NB4 (cell line): ENCODE measurements around the gene C18orf32.
"Not testable (repeated sequence)": the region's sequence is repeated elsewhere in the genome, so short reads cannot be mapped to it uniquely, and the experiment has no call there.

Experiments
- DNase-seq: peaks from one replicate; pipeline ENCODE4 v3.0.0; 2010; ENCODE audit warnings: low read depth
- H3K4me3 ChIP-seq: one replicate; pipeline ENCODE4 v1.5.1; 2011; ENCODE audit warnings: mild to moderate bottlenecking, low read depth, low read length, moderate library complexity
- MYC ChIP-seq: IDR thresholded peaks from 2 replicates; pipeline ENCODE4 v1.6.1; 2011; ENCODE audit warnings: low read depth, low read length
- POLR2A ChIP-seq: IDR thresholded peaks from 2 replicates; pipeline ENCODE4 v1.6.1; 2011; ENCODE audit warnings: mild to moderate bottlenecking; ENCODE audit not compliant: insufficient read length; ENCODE audit errors: extremely low read depth
- TF ChIP-seq, protein P1 (sequence below): IDR thresholded peaks from one replicate; pipeline ENCODE4 v1.5.1; 2012; ENCODE audit warnings: low read depth, low read length
- TF ChIP-seq, protein P2 (sequence below): IDR thresholded peaks from 2 replicates; pipeline ENCODE4 v1.6.1; 2011; ENCODE audit warnings: low read depth, low read length

C18orf32 gene

DNA sequence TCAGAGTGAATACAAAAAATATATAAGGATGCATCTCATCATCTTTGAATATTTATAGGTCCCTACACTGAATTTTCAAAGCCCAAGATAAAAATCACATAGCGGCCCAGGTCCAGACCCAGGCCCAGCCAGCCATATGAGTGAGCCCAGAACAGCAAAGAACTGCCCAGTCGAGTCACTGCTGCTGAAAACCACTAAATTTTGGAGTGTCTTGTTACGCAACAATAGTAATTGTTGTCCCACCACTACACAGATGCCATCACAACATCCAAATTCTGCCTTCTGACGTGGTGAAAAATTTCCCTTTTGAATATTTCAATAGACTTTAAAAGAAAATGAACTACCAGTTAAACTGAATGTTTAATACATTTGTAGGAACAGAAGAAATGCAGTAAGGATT lies 5.7 kb downstream of the C18orf32 start:
- DNase-seq, result peak; percentile 56
- TF ChIP-seq, protein P1, sequence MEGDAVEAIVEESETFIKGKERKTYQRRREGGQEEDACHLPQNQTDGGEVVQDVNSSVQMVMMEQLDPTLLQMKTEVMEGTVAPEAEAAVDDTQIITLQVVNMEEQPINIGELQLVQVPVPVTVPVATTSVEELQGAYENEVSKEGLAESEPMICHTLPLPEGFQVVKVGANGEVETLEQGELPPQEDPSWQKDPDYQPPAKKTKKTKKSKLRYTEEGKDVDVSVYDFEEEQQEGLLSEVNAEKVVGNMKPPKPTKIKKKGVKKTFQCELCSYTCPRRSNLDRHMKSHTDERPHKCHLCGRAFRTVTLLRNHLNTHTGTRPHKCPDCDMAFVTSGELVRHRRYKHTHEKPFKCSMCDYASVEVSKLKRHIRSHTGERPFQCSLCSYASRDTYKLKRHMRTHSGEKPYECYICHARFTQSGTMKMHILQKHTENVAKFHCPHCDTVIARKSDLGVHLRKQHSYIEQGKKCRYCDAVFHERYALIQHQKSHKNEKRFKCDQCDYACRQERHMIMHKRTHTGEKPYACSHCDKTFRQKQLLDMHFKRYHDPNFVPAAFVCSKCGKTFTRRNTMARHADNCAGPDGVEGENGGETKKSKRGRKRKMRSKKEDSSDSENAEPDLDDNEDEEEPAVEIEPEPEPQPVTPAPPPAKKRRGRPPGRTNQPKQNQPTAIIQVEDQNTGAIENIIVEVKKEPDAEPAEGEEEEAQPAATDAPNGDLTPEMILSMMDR, result no peak
- TF ChIP-seq POLR2A, result no peak
- TF ChIP-seq MYC, result no peak
- TF ChIP-seq, protein P2, sequence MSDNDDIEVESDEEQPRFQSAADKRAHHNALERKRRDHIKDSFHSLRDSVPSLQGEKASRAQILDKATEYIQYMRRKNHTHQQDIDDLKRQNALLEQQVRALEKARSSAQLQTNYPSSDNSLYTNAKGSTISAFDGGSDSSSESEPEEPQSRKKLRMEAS, result no peak
- no peak overlapping the region for H3K4me3 ChIP-seq

DNA sequence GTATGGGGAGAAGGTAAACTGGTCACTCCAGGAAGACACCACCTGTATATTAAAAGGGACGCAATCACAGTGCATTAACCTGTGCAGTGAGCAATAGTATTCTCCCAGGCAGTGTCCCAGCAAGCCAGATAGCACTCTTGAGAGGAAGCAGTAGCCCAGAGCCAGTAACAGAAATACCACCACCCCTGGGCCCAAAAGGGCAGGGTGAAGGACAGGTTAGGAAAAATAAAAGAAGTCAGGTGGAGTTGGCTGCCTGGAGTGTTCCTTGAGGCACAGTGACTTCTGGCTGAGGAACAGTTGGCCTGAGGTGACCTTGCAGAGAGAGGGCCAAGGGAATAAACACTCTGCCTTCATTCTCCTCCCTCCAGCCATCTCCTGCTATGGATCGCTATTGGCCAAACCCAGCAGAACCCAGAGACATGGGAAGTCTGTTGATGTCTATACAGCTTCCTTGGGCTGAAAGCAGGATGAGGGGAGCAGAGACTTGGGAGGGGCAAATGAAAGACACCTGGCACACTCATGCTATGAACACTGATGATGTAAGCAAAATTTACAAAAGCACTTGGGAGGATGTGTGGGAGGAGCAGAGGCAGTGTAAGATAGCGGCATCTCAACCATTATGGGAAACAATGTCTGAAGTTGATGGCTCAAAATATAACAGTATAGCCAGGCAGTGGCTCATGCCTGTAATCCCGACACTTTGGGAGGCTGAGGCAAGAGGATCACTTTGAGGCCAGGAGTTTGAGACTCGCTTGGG lies 7.5 kb downstream of the C18orf32 start:
- DNase-seq, result peak; percentile 37
- TF ChIP-seq, protein P1, result no peak
- TF ChIP-seq POLR2A (no peak), MYC (no peak)
- TF ChIP-seq, protein P2, result no peak

DNA sequence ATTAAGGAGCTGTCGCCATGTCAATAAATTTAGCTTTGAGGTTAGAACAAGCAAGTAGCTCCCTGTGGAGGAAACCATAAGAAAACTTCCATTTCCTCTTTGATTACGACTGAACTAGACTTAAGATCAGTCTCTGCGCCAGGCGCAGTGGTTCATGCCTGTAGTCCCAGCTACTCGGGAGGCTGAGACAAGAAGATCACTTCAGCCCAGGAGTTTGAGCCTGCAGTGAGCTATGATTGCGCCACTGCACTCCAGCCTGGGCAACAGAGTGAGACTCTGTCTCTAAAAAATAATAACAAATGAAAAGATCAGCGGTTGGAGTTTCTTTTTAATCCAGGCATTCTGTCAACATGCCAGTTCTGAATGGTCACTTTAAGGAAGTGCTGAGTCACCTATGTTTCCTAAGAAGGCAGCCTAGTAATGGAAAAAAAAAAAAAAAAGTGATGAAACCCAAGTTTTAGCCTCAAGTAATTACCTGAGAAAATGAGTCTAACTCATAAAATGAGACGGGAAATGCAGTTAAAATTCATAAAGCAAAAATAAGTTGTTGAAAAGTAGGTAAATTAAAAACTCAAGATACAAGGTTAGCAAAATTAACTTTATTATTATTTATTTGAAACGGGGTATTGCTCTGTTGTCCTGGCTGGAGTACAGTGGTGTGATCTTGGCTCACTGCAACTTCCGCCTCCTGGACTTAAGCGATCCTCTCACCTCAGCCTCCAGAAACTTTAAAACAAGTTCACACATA lies 10.2 kb downstream of the C18orf32 start:
- no peak overlapping the region for H3K4me3 ChIP-seq
- TF ChIP-seq MYC (no peak), POLR2A (no peak)
- TF ChIP-seq, protein P1, result no peak
- TF ChIP-seq, protein P2, result no peak
- DNase-seq, result peak; percentile 81

More for the DNA sequence above, 7.5 kb downstream of the C18orf32 start:
- H3K4me3 ChIP-seq, result no peak overlapping the region

DNA sequence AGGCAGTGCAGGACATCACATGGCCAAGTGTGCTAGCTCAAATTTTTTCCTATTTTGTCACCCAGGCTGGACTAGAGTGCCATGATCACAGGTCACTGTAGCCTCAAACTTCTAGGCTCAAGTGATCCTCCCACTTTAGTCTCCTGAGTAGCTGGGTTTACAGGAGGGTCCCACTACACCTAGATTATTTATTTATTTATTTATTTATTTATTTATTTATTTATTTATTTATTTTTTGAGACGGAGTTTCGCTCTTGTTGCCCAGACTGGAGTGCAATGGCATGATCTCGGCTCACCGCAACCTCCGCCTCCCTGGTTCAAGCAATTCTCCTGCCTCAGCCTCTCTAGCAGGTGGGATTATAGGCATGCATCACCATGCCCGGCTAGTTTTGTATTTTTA lies 12.1 kb downstream of the C18orf32 start:
- not testable (repeated sequence) for DNase-seq, H3K4me3 ChIP-seq

DNA sequence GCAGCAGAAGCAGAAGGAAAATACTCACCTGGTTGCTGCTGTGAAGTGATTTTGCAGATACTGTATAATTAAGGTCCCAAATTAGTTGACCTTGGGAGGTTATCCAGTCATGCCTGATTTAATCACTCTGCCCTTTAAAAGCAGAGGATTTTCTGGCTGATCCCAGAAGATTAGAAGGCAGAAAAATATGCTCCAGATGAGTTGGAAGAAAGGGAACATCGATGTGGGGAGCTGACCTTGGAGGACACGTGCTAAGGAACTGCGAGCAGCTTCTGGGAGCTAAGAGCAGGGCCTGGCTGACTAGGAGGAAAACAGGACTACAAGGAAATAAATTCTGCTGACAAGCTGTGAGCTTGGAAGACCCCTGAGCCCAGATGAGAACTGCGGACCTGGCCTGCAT lies 13.3 kb downstream of the C18orf32 start:
- TF ChIP-seq MYC (no peak), POLR2A (no peak)
- TF ChIP-seq, protein P2, result no peak
- TF ChIP-seq, protein P1, result no peak
- no peak for DNase-seq
- no peak overlapping the region for H3K4me3 ChIP-seq

DNA sequence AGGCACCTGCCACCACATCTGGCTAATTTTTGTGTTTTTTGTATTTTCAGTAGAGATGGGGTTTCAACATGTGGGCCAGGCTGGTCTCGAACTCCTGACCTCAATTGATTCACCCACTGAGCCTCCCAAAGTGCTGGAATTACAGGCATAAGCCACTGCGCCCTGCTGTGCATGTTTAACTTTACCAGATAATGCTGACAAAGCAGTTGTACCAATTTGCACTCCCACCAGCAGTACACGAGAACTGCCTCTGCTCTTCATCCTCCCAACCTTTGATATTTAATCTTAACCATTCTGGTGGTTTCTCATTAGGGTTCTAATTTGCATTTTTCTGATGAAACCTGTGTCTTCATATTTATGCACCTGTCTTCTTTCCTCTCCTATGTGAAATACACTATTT lies 14.6 kb downstream of the C18orf32 start:
- TF ChIP-seq, protein P2, result no peak
- TF ChIP-seq MYC, result no peak
- TF ChIP-seq, protein P1, result no peak
- no peak for TF ChIP-seq POLR2A
- H3K4me3 ChIP-seq, result no peak overlapping the region

More for the DNA sequence above, 14.6 kb downstream of the C18orf32 start:
- DNase-seq, result no peak
